Endodermal cell (in vitro differentiated cells): ENCODE results near the gene SOCS1. TPM values are rescaled to one million over a fixed set of nuclear protein-coding genes. Genes with fewer than 3 reads are reported as not detected.

Experiments used
- DNase-seq: peaks from one replicate; pipeline ENCODE4 v3.0.0-alpha.2; 2017
- H3K27ac ChIP-seq: 2 replicates; pipeline ENCODE4 v1.5.1; 2013; ENCODE audit warnings: mild to moderate bottlenecking, low read depth, low read length, moderate library complexity
- H3K27me3 ChIP-seq: 2 replicates; pipeline ENCODE4 v1.6.1; 2013; ENCODE audit warnings: mild to moderate bottlenecking, low read length, moderate library complexity; ENCODE audit not compliant: insufficient read depth, control insufficient read depth, poor library complexity, severe bottlenecking
- H3K36me3 ChIP-seq: 2 replicates; pipeline ENCODE4 v1.7.0; 2013; ENCODE audit warnings: mild to moderate bottlenecking, low read length, moderate library complexity; ENCODE audit not compliant: control insufficient read depth, insufficient read depth
- H3K4me1 ChIP-seq: one replicate; pipeline ENCODE4 v1.7.0; 2013; ENCODE audit warnings: low read length; ENCODE audit not compliant: control insufficient read depth, insufficient read depth
- H3K4me3 ChIP-seq: 2 replicates; pipeline ENCODE4 v1.5.1; 2013; ENCODE audit warnings: mild to moderate bottlenecking, low read length, moderate library complexity
- H3K9ac ChIP-seq: 2 replicates; pipeline ENCODE4 v1.6.1; 2013; ENCODE audit warnings: mild to moderate bottlenecking, low read length, moderate library complexity; ENCODE audit not compliant: poor library complexity, severe bottlenecking; ENCODE audit errors: extremely low read depth
- H3K9me3 ChIP-seq: 2 replicates; pipeline ENCODE4 v1.6.1; 2013; ENCODE audit warnings: mild to moderate bottlenecking, low read length, moderate library complexity; ENCODE audit not compliant: control insufficient read depth
- H3K27ac Mint-ChIP-seq: 2 replicates; pipeline ENCODE4 v1.8.0; 2020; ENCODE audit warnings: mixed read lengths
- H3K27me3 Mint-ChIP-seq: 2 replicates; pipeline ENCODE4 v1.8.0; 2021; ENCODE audit warnings: mild to moderate bottlenecking, mixed read lengths; ENCODE audit not compliant: insufficient read depth
- H3K36me3 Mint-ChIP-seq: 2 replicates; pipeline ENCODE4 v1.8.0; 2020; ENCODE audit warnings: low read depth, mixed read lengths
- H3K4me1 Mint-ChIP-seq: 2 replicates; pipeline ENCODE4 v1.8.0; 2020; ENCODE audit warnings: mixed read lengths
- H3K4me3 Mint-ChIP-seq: 2 replicates; pipeline ENCODE4 v1.8.0; 2020; ENCODE audit warnings: mild to moderate bottlenecking, moderate library complexity, mixed read lengths
- H3K9me3 Mint-ChIP-seq: 2 replicates; pipeline ENCODE4 v1.8.0; 2020; ENCODE audit warnings: mild to moderate bottlenecking, mixed read lengths
- CTCF ChIP-seq: fragments of 200-600 bp; sonication (generic); conservative IDR thresholded peaks from 2 replicates; pipeline ENCODE4 v1.5.0; 2021; ENCODE audit warnings: antibody characterized with exemption, mild to moderate bottlenecking
- WGBS, 2 experiments: methylation state at CpG; one replicate each; pipeline versions ENCODE4 v1.1.5 to v1.1.7; 2013; ENCODE audit warnings: missing lambda C conversion rate in 2 of 2, mixed read lengths in 1 of 2; ENCODE audit not compliant: insufficient coverage in 1 of 2, insufficient read length in 1 of 2; 5-methylcytosine and 5-hydroxymethylcytosine counted together
- total RNA-seq, 2 donors: library from RNA; stranded (reverse); fragmentation: NEBNext Ultra II Directional in 1 of 2; extraction: Animal tissue kit (Norgen Biotek cat#: 25700) in 1 of 2; gene quantifications; 2 replicates in 1 of 2; 3 replicates in 1 of 2; pipeline ENCODE4 v1.2.1, GENCODE V29; 2021

SOCS1 gene
- total RNA-seq, 2 donors from 2014 or later = 5.6 to 7.2 TPM

- Mint-ChIP-seq H3K9me3 (no peaks in the 10 kb centered on the region), H3K36me3 (no peaks in the 10 kb centered on the region), H3K4me3 (no peak overlapping the region), H3K27me3 (peaks cover 2% of the 10 kb centered on the region), H3K4me1 (no peaks in the 10 kb centered on the region), H3K27ac (no peak overlapping the region)
- Histone ChIP-seq H3K9ac (no peak overlapping the region), H3K27ac (no peak overlapping the region), H3K4me3 (no peak overlapping the region), H3K27me3 (no peaks in the 10 kb centered on the region), H3K4me1 (no peaks in the 10 kb centered on the region), H3K9me3 (no peaks in the 10 kb centered on the region), H3K36me3 (no peaks in the 10 kb centered on the region)
- DNase-seq = no peak
- WGBS, 2 experiments = 89 to 93% methylated on average over 12 of the region's 12 CpGs
- TF ChIP-seq CTCF = no peak
Observed at GRCh38 chr16:11242658-11243057, 13.3 kb downstream of the SOCS1 start.

- no peaks in the 10 kb centered on the region for H3K9me3 ChIP-seq
- no peaks in the 10 kb centered on the region for H3K36me3 ChIP-seq
- no peaks in the 10 kb centered on the region for H3K27me3 ChIP-seq
- WGBS, 2 experiments = 95 to 98% methylated on average over 4 to 5 of the region's 5 CpGs
- Mint-ChIP-seq H3K27me3 (peaks cover 2% of the 10 kb centered on the region), H3K36me3 (no peaks in the 10 kb centered on the region), H3K9me3 (no peaks in the 10 kb centered on the region), H3K4me3 (no peak overlapping the region), H3K27ac (no peak overlapping the region), H3K4me1 (no peaks in the 10 kb centered on the region)
- no peak overlapping the region for H3K27ac ChIP-seq
- no peak for DNase-seq
- H3K9ac ChIP-seq = no peak overlapping the region
- no peak for TF ChIP-seq CTCF
- H3K4me1 ChIP-seq = no peaks in the 10 kb centered on the region
- no peak overlapping the region for H3K4me3 ChIP-seq
Observed at GRCh38 chr16:11241480-11242204, 14.4 kb downstream of the SOCS1 start.

- no peak overlapping the region for H3K9ac ChIP-seq
- H3K27me3 ChIP-seq = no peaks in the 10 kb centered on the region
- no peak overlapping the region for H3K4me3 ChIP-seq
- no peak for TF ChIP-seq CTCF
- no peaks in the 10 kb centered on the region for H3K9me3 ChIP-seq
- Mint-ChIP-seq H3K9me3 (no peaks in the 10 kb centered on the region), H3K27ac (no peak overlapping the region), H3K27me3 (peaks cover 2% of the 10 kb centered on the region), H3K4me1 (no peaks in the 10 kb centered on the region), H3K4me3 (no peak overlapping the region), H3K36me3 (no peaks in the 10 kb centered on the region)
- H3K36me3 ChIP-seq = no peaks in the 10 kb centered on the region
- H3K27ac ChIP-seq = no peak overlapping the region
- no peaks in the 10 kb centered on the region for H3K4me1 ChIP-seq
- DNase-seq = no peak
- WGBS, 2 experiments = 88 to 89% methylated on average over 9 to 10 of the region's 10 CpGs
Observed at GRCh38 chr16:11240636-11241473, 15.1 kb downstream of the SOCS1 start.
